Sciatic nerve (tissue), 2 donors: ENCODE measurements around the gene CARD9. TPM values are rescaled to one million over a fixed set of nuclear protein-coding genes. Genes with fewer than 3 reads are reported as not detected.
"Not testable (repeated sequence)": the region's sequence is repeated elsewhere in the genome, so short reads cannot be mapped to it uniquely, and the experiment has no call there.

ENCODE experiments used
- ATAC-seq: fragments of 200-7000 bp; cut with Tn5 transposase; one replicate; pipeline ENCODE4 v1.9.1; 2020; ENCODE audit warnings: mild to moderate bottlenecking, moderate library complexity
- DNase-seq: peaks from one replicate; pipeline ENCODE4 v3.0.0-alpha.2; 2020; ENCODE audit warnings: low spot score
- intact Hi-C: fragments of 100-400 bp; cut with DNase I; formaldehyde crosslinking; loops from one replicate; pipeline ENCODE4 v1.14.2; 2022
- total RNA-seq: library from RNA; stranded (reverse); fragmentation: NEBNext Ultra II Directional; extraction: Animal tissue kit (Norgen Biotek cat#: 25700); gene quantifications from one replicate; pipeline ENCODE4 v1.2.1, GENCODE V29; 2021
- donor health status: DM: no; HTN: no; CAD: no.
- donor health status: DM: no; HTN: no; CAD: no.

Gene CARD9
- total RNA-seq, 1 donor from 2014 or later, result 4.0 TPM

- DNase-seq, result no peak
- no peak for ATAC-seq
- intact Hi-C loops, result no loop called here
Measured at GRCh38 chr9:136329636-136330405, 43.6 kb downstream of the CARD9 start.

GRCh38 chr9:136329211-136329627 is 44.2 kb downstream of the CARD9 start:
- ATAC-seq, result peak; percentile 0
- DNase-seq, result no peak
- intact Hi-C loops, result no loop called here

DNA sequence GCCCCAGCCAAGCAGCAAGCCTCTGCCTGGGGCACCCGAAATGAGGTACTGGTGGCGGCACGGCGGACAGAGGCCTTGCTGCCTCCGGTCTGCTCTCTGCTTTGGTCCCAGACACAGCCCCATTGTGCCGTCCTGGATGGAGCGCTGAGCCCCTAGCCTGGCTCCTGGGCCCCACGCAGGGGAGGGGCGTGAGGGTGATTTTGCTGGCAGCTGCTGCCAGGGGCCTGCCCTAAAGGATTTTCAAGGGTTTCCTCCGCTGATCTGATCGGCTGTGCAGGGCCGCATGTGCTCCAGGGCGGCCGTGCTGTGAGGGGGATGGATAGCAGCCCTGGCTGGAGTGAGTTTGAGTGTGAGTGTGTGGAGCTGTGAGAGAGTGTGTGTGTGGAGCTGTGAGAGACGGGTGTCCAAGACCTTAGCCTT is 44.8 kb downstream of the CARD9 start:
- intact Hi-C loops, result no loop called here
- ATAC-seq, result peak; percentile 27

GRCh38 chr9:136328011-136328621 is 45.4 kb downstream of the CARD9 start:
- no peak for DNase-seq
- intact Hi-C loops, result no loop called here
- ATAC-seq, result peak; percentile 2

More for the DNA sequence above, 44.8 kb downstream of the CARD9 start:
- no peak for DNase-seq

GRCh38 chr9:136327304-136327974 is 46.0 kb downstream of the CARD9 start, which contains the start of gene GPSM1:
Gene GPSM1 (plus strand): TSS chr9:136327539. CDS start chr9:136327696, 157 bp downstream.
- intact Hi-C loops, result no loop called here
- ATAC-seq (peak; percentile 40), DNase-seq (peak; percentile 83)

- DNase-seq (no peak), ATAC-seq (peak; percentile 0)
- intact Hi-C loops, result no loop called here
Measured at GRCh38 chr9:136326761-136327303, 46.6 kb downstream of the CARD9 start.

- DNase-seq (no peak), ATAC-seq (peak; percentile 61)
- intact Hi-C loops, result no loop called here
Measured at GRCh38 chr9:136326061-136326760, 47.3 kb downstream of the CARD9 start.

- ATAC-seq (no peak), DNase-seq (no peak)
- intact Hi-C loops, result no loop called here
Measured at GRCh38 chr9:136325358-136325757, 48.1 kb downstream of the CARD9 start.

GRCh38 chr9:136324501-136325300 is 48.8 kb downstream of the CARD9 start:
- ATAC-seq, result no peak
- intact Hi-C loops, result no loop called here
- DNase-seq, result no peak

DNA sequence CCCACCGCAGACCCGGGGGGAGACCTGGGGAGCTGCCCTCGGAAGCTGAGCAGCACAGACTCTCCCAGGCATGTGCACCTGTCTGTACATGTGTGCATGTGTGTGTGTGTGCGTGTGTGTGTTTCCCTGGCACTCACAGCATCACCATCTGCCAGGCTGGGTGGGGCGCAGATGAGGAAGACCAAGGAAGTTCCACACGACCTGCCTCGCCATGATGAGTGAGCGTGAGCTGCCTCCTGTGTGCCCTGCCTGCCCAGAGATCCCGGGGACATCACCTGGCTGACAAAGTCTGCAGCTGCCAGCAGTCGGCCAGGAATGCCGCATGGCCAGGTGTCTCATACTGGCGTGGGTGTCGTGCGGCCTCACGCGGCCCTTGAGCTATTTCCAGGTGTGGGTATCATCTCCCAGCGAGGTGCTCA is 50.1 kb downstream of the CARD9 start:
- no peak for ATAC-seq
- DNase-seq, result no peak
- intact Hi-C loops, result no loop called here

- DNase-seq, result no peak
- intact Hi-C loops, result no loop called here
- no peak for ATAC-seq
Measured at GRCh38 chr9:136322756-136323330, 50.6 kb downstream of the CARD9 start.

- intact Hi-C loops, result no loop called here
- ATAC-seq (no peak), DNase-seq (no peak)
Measured at GRCh38 chr9:136321561-136321960, 51.9 kb downstream of the CARD9 start.

DNA sequence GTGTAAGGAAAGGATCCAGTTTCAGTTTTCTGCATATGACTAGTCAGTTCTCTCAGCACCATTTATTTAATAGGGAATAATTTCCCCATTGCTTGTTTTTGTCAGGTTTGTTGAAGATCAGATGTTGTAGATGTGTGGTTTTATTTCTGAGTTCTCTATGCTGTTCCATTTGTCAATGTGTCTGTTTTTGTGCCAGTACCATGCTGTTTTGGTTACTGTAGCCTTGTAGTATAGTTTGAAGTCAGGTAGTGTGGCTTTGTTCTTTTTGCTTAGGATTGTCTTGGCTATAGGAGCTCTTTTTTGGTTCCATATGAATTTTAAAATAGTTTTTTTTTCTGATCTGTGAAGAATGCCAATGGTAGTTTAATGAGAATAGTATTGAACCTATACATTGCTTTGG is 52.5 kb downstream of the CARD9 start:
- intact Hi-C loops, DNase-seq, ATAC-seq: not testable (repeated sequence)

GRCh38 chr9:136319955-136320354 is 53.5 kb downstream of the CARD9 start:
- ATAC-seq, intact Hi-C loops, DNase-seq: not testable (repeated sequence)

DNA sequence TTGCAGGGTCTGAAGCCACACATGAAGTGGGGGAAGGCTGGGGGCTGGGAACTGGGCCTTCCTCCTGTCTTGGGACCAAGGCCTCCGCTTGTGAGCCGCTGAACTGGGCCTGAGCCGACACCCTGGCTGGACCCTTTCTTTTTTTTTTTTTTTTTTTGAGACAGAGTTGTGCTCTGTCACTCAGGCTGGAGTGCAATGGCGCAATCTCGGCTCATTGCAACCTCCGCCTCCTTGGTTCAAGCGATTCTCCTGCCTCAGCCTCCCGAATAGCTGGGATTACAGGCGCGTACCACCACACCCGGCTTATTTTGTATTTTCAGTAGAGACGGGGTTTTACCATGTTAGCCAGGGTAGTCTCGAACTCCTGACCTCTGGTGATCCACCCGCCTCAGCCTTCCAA is 54.2 kb downstream of the CARD9 start:
- intact Hi-C loops, ATAC-seq, DNase-seq: not testable (repeated sequence)

GRCh38 chr9:136318776-136319241 is 54.7 kb downstream of the CARD9 start:
- intact Hi-C loops, result no loop called here
- DNase-seq, result no peak
- no peak for ATAC-seq

- intact Hi-C loops, result no loop called here
- DNase-seq, result no peak
- ATAC-seq, result no peak
Measured at GRCh38 chr9:136318111-136318775, 55.2 kb downstream of the CARD9 start.
